GM20000 (cell line): ENCODE results near the gene SPOCK1.
"Not testable (repeated sequence)": the region's sequence is repeated elsewhere in the genome, so short reads cannot be mapped to it uniquely, and the experiment has no call there.

Experiments
- DNase-seq: peaks from one replicate; pipeline ENCODE4 v3.0.0; 2012; ENCODE audit warnings: low spot score
- CTCF ChIP-seq: IDR thresholded peaks from 2 replicates; pipeline ENCODE4 v1.5.1; 2012; ENCODE audit warnings: mild to moderate bottlenecking, control low read depth; ENCODE audit errors: extremely low read depth, missing control alignments

Gene SPOCK1

GRCh38 chr5:137498736-137499505, at the start of gene SPOCK1:
Gene SPOCK1, minus strand, starts transcription at chr5:137499326.
- TF ChIP-seq CTCF, result peak; percentile 90
- peak; percentile 96 for DNase-seq

- no peak for DNase-seq
- no peak for TF ChIP-seq CTCF
Measured at GRCh38 chr5:137545956-137546355, 46.8 kb upstream of the SPOCK1 start.

- DNase-seq, result not testable (repeated sequence)
Measured at GRCh38 chr5:137535449-137535848, 36.3 kb upstream of the SPOCK1 start.

- no peak for TF ChIP-seq CTCF
- DNase-seq, result no peak
Measured at GRCh38 chr5:137533963-137534362, 34.8 kb upstream of the SPOCK1 start.

- no peak for TF ChIP-seq CTCF
- DNase-seq, result no peak
Measured at GRCh38 chr5:137531266-137531665, 32.1 kb upstream of the SPOCK1 start.

- TF ChIP-seq CTCF, result no peak
- DNase-seq, result no peak
Measured at GRCh38 chr5:137521246-137521645, 22.1 kb upstream of the SPOCK1 start.

GRCh38 chr5:137516961-137517360, 17.8 kb upstream of the SPOCK1 start:
- no peak for TF ChIP-seq CTCF
- no peak for DNase-seq

- no peak for DNase-seq
- no peak for TF ChIP-seq CTCF
Measured at GRCh38 chr5:137516251-137516797, 17.2 kb upstream of the SPOCK1 start.
